Measurements from ENCODE around the gene AFMID. TPM values are rescaled to one million over a fixed set of nuclear protein-coding genes. Genes with fewer than 3 reads are reported as not detected.

AFMID gene
- total and polyA plus RNA-seq, 2 of the 13 experiments (the other 11 are each of a cell fraction or from before 2014, with no cell fraction given), result 249 to 270 TPM

GRCh38 chr17:78253946-78254672 is 66.9 kb downstream of the AFMID start (continued):
- TF ChIP-seq KAT8 (CRISPR knock-in tag; IDR thresholded peaks at IDR 0.05) (peak; percentile 90), TFAP4 (IDR thresholded peaks at IDR 0.05; ENCODE audit: borderline replicate concordance, low read depth) (peak; percentile 16; the same call in 1 of the 2 replicates), ZSCAN31 (CRISPR knock-in tag; IDR thresholded peaks at IDR 0.05; ENCODE audit: low read depth) (peak; percentile 73; the same call in 1 of the 2 replicates), ATF7-NPFF (CRISPR knock-in tag; IDR thresholded peaks at IDR 0.05; ENCODE audit: low read depth) (peak; percentile 95), NPAS2 (CRISPR knock-in tag; IDR thresholded peaks at IDR 0.05; ENCODE audit: borderline replicate concordance) (no peak), ZNF17 (CRISPR knock-in tag; IDR thresholded peaks at IDR 0.05) (no peak), ZNF570 (CRISPR knock-in tag; IDR thresholded peaks at IDR 0.05; ENCODE audit: borderline replicate concordance) (peak; percentile 68; the same call in 1 of the 2 replicates), NFE2 (CRISPR knock-in tag; IDR thresholded peaks at IDR 0.05) (no peak), CHCHD3 (CRISPR knock-in tag; IDR thresholded peaks at IDR 0.05) (peak; percentile 6; the same call in 1 of the 2 replicates), ZNF543 (CRISPR knock-in tag; IDR thresholded peaks at IDR 0.05) (peak; percentile 90), ZNF503 (CRISPR knock-in tag; IDR thresholded peaks at IDR 0.05) (peak; percentile 34; the same call in 1 of the 2 replicates), KLF12 (CRISPR knock-in tag; IDR thresholded peaks at IDR 0.05; ENCODE audit: borderline replicate concordance) (no peak; the same call in 1 of the 2 replicates), SP2 (CRISPR knock-in tag; IDR thresholded peaks at IDR 0.05) (peak; percentile 59; the same call in 1 of the 2 replicates), AGO1 (IDR thresholded peaks at IDR 0.05; ENCODE audit: low read depth, low read length, poor library complexity, severe bottlenecking) (peak; percentile 48), KDM2A (CRISPR knock-in tag; IDR thresholded peaks at IDR 0.05; ENCODE audit: borderline replicate concordance, low read depth) (peak; percentile 90), ZNF10 (CRISPR knock-in tag; IDR thresholded peaks at IDR 0.05; ENCODE audit: borderline replicate concordance, low read depth) (no peak), HNRNPUL1 (IDR thresholded peaks at IDR 0.05; ENCODE audit: low read depth, low read length) (no peak), LCORL (IDR thresholded peaks at IDR 0.05) (no peak), LCORL (CRISPR knock-in tag; IDR thresholded peaks at IDR 0.05) (peak; percentile 85; the same call in 1 of the 2 replicates), BATF2 (CRISPR knock-in tag; IDR thresholded peaks at IDR 0.05) (peak; percentile 78; the same call in 1 of the 2 replicates), ZNF512B (CRISPR knock-in tag; IDR thresholded peaks at IDR 0.05; ENCODE audit: borderline replicate concordance) (no peak), GATAD2A (CRISPR knock-in tag; IDR thresholded peaks at IDR 0.05) (peak; percentile 57), HIVEP1 (CRISPR knock-in tag; IDR thresholded peaks at IDR 0.05) (peak; percentile 83; the same call in 1 of the 2 replicates), TAF15 (IDR thresholded peaks at IDR 0.05; ENCODE audit: low read depth, low read length, poor library complexity, severe bottlenecking) (no peak)

All from HepG2 (cell line).